ENCODE results near the gene HIVEP3.

The HIVEP3 gene

DNA sequence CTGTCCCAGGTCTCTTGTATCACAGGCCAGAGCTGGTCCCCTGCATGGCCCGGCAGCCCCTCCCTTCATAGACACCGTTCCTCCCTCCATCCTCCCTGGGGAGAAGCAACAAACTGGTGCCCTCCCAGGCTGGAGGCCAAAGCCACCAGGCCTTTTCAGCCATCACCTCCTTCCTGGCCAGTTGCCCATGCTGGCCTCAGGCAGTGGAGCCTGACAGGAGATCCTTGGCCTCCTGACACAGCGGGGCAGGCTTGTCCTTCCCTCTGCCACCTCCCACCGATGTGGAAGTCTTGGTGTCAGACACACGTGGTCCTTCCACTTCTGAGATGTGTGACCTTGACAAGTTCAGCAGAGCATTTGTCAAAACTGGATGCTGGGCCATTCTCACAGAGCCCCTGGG is 206.0 kb downstream of the HIVEP3 start:
- TF ChIP-seq, protein P1, sequence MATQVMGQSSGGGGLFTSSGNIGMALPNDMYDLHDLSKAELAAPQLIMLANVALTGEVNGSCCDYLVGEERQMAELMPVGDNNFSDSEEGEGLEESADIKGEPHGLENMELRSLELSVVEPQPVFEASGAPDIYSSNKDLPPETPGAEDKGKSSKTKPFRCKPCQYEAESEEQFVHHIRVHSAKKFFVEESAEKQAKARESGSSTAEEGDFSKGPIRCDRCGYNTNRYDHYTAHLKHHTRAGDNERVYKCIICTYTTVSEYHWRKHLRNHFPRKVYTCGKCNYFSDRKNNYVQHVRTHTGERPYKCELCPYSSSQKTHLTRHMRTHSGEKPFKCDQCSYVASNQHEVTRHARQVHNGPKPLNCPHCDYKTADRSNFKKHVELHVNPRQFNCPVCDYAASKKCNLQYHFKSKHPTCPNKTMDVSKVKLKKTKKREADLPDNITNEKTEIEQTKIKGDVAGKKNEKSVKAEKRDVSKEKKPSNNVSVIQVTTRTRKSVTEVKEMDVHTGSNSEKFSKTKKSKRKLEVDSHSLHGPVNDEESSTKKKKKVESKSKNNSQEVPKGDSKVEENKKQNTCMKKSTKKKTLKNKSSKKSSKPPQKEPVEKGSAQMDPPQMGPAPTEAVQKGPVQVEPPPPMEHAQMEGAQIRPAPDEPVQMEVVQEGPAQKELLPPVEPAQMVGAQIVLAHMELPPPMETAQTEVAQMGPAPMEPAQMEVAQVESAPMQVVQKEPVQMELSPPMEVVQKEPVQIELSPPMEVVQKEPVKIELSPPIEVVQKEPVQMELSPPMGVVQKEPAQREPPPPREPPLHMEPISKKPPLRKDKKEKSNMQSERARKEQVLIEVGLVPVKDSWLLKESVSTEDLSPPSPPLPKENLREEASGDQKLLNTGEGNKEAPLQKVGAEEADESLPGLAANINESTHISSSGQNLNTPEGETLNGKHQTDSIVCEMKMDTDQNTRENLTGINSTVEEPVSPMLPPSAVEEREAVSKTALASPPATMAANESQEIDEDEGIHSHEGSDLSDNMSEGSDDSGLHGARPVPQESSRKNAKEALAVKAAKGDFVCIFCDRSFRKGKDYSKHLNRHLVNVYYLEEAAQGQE (IDR thresholded peaks at IDR 0.05; ENCODE audit: insufficient read depth in 1 of 2, low read depth in 2 of 2, low read length in 2 of 2) = no peak
- no peak for TF ChIP-seq TAF1 (IDR thresholded peaks at IDR 0.05; ENCODE audit: borderline replicate concordance, insufficient read depth, low read length)
- no peak for TF ChIP-seq POLR2AphosphoS5 (IDR thresholded peaks at IDR 0.05; ENCODE audit: low read depth, low read length)
- no peak for TF ChIP-seq FOXP2 (optimal IDR thresholded peaks at IDR 0.05; ENCODE audit: borderline replicate concordance, extremely low read depth, extremely low read length, insufficient read depth)
- TF ChIP-seq SIN3A (IDR thresholded peaks at IDR 0.05; ENCODE audit: borderline replicate concordance, insufficient read depth, low read length) = no peak

- no peak for TF ChIP-seq TAF1 (IDR thresholded peaks at IDR 0.05; ENCODE audit: borderline replicate concordance, insufficient read depth, low read length)
- TF ChIP-seq SIN3A (IDR thresholded peaks at IDR 0.05; ENCODE audit: borderline replicate concordance, insufficient read depth, low read length) = no peak
Observed at GRCh38 chr1:41712081-41712480, 206.6 kb downstream of the HIVEP3 start.

GRCh38 chr1:41711581-41711980 is 207.1 kb downstream of the HIVEP3 start:
- TF ChIP-seq TAF1 (IDR thresholded peaks at IDR 0.05; ENCODE audit: borderline replicate concordance, insufficient read depth, low read length) = no peak
- TF ChIP-seq, protein P1 (IDR thresholded peaks at IDR 0.05; ENCODE audit: insufficient read depth in 1 of 2, low read depth in 2 of 2, low read length in 2 of 2) = no peak
- TF ChIP-seq POLR2AphosphoS5 (IDR thresholded peaks at IDR 0.05; ENCODE audit: low read depth, low read length) = no peak
- TF ChIP-seq SIN3A (IDR thresholded peaks at IDR 0.05; ENCODE audit: borderline replicate concordance, insufficient read depth, low read length) = no peak
- no peak for TF ChIP-seq FOXP2 (optimal IDR thresholded peaks at IDR 0.05; ENCODE audit: borderline replicate concordance, extremely low read depth, extremely low read length, insufficient read depth)

DNA sequence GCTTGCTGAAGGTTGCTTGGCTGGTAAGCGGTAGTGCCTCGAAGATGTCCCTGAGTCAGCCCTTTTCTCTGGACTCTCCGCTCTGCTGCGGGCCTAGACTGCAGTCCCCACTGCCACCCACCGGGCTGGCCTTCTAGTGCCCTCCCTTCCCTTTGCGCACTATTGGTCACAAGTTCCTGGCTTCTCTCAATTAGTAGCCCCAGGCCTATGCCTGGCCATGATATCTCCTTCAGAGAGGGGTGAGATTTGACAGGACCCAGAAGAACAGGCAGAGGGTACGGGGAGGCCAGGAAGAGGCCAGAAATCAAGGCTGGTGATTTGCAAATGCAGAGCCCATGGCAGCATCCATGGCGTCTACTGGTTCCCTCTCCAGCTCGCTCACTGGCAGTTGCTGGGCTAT is 207.7 kb downstream of the HIVEP3 start:
- no peak for TF ChIP-seq FOXP2 (optimal IDR thresholded peaks at IDR 0.05; ENCODE audit: borderline replicate concordance, extremely low read depth, extremely low read length, insufficient read depth)

DNA sequence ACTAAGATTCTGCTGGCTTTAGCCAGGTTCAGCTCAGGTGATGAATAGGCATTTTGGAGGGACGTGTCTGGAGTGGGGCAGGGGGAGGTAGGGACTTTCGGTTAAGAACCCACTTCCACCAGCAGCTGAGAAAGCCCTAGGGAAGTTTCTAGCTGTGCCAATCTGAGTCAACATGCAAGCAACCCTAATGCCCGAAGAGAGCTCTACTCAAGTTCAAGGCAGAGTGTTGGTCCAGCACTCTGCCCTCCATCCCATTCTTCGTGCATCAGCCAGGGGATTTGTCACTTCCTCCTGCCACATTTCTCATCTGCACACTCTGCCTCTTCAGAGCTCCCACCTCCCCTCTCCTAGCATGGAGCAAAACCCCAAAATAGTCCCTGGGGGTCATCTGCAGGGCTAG is 208.8 kb downstream of the HIVEP3 start:
- TF ChIP-seq SIN3A (IDR thresholded peaks at IDR 0.05; ENCODE audit: borderline replicate concordance, insufficient read depth, low read length) (no peak), FOXP2 (optimal IDR thresholded peaks at IDR 0.05; ENCODE audit: borderline replicate concordance, extremely low read depth, extremely low read length, insufficient read depth) (no peak), POLR2AphosphoS5 (IDR thresholded peaks at IDR 0.05; ENCODE audit: low read depth, low read length) (no peak), TAF1 (IDR thresholded peaks at IDR 0.05; ENCODE audit: borderline replicate concordance, insufficient read depth, low read length) (no peak)
- TF ChIP-seq, protein P1 (IDR thresholded peaks at IDR 0.05; ENCODE audit: insufficient read depth in 1 of 2, low read depth in 2 of 2, low read length in 2 of 2) = no peak

DNA sequence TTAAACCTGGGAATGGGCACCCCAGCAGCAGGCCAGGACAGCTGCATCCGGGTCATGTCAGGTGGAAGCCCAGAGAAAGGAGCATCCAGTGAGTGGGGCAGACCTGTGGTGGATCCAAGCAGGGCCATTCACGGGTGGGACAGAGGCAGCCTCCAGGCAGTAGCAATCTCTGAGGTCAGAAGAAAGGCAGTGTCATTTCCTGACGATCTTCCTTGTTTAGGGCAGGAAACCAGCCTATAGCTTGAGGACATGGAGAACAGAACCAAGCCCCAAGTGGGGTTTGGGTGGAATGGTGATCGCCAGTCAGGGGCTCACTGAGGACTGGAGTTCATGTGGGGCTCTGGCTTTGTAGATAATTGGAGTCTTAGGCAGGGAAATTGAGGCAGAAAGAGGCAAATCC is 209.4 kb downstream of the HIVEP3 start:
- no peak for TF ChIP-seq TAF1 (IDR thresholded peaks at IDR 0.05; ENCODE audit: borderline replicate concordance, insufficient read depth, low read length)
- TF ChIP-seq, protein P1 (IDR thresholded peaks at IDR 0.05; ENCODE audit: insufficient read depth in 1 of 2, low read depth in 2 of 2, low read length in 2 of 2) = no peak
- TF ChIP-seq FOXP2 (optimal IDR thresholded peaks at IDR 0.05; ENCODE audit: borderline replicate concordance, extremely low read depth, extremely low read length, insufficient read depth) = no peak
- TF ChIP-seq SIN3A (IDR thresholded peaks at IDR 0.05; ENCODE audit: borderline replicate concordance, insufficient read depth, low read length) = no peak
- no peak for TF ChIP-seq POLR2AphosphoS5 (IDR thresholded peaks at IDR 0.05; ENCODE audit: low read depth, low read length)
